Stimulated activated CD4-positive, alpha-beta T cell treated with anti-CD3 and anti-CD28 coated beads, Interleukin-2, amount 100 ng/mL, for 24 hours (primary cell): ENCODE results near the gene TNS2.

Source experiments
- DNase-seq, 2 donors: peaks; one replicate each; pipeline ENCODE4 v3.0.0-alpha.2; 2020

Gene TNS2

GRCh38 chr12:53058674-53059433 lies 9.0 kb downstream of the TNS2 start:
- DNase-seq: no peak

- DNase-seq: no peak
Measured at GRCh38 chr12:53059434-53060063, 9.7 kb downstream of the TNS2 start.

- no peak for DNase-seq
Measured at GRCh38 chr12:53060064-53060720, 10.3 kb downstream of the TNS2 start.

GRCh38 chr12:53060721-53061276 lies 10.9 kb downstream of the TNS2 start:
- no peak for DNase-seq

- no peak for DNase-seq
Measured at GRCh38 chr12:53061404-53062010, 11.6 kb downstream of the TNS2 start.

- no peak for DNase-seq
Measured at GRCh38 chr12:53062011-53062961, 12.4 kb downstream of the TNS2 start.

GRCh38 chr12:53062977-53063707 lies 13.3 kb downstream of the TNS2 start:
- DNase-seq: no peak

- DNase-seq: no peak
Measured at GRCh38 chr12:53063708-53064612, 14.1 kb downstream of the TNS2 start.

GRCh38 chr12:53064613-53065436 lies 15.0 kb downstream of the TNS2 start:
- DNase-seq: no peak

- DNase-seq: no peak
Measured at GRCh38 chr12:53065470-53065869, 15.6 kb downstream of the TNS2 start.

GRCh38 chr12:53065975-53066931 lies 16.4 kb downstream of the TNS2 start:
- peak; percentile 77 to 79 for DNase-seq

GRCh38 chr12:53067074-53067992 lies 17.5 kb downstream of the TNS2 start:
- no peak for DNase-seq

GRCh38 chr12:53067993-53068770 lies 18.3 kb downstream of the TNS2 start:
- no peak for DNase-seq

- no peak for DNase-seq
Measured at GRCh38 chr12:53068811-53069585, 19.1 kb downstream of the TNS2 start.
